H1 (cell line): ENCODE measurements around the gene LRRFIP1. TPM values are rescaled to one million over a fixed set of nuclear protein-coding genes. Genes with fewer than 3 reads are reported as not detected.

Source experiments
- CTCF ChIA-PET: fragments of 300-600 bp; sonication (Branson Sonifier 250); formaldehyde crosslinking; loops from one replicate; lab custom pipeline; 2021; ENCODE audit not compliant: partially characterized antibody; lab: Charles Lee
- POLR2A ChIA-PET: fragments of 300-600 bp; sonication (Branson Sonifier 250); formaldehyde crosslinking; loops from one replicate; lab custom pipeline; 2021; ENCODE audit warnings: inconsistent platforms; ENCODE audit not compliant: partially characterized antibody; lab: Charles Lee
- DNase-seq, 2 experiments: peaks; one replicate each; pipeline versions ENCODE4 v3.0.0 to v3.0.0-alpha.2; 2010 to 2022; ENCODE audit warnings: low spot score in 2 of 2, low read depth in 1 of 2, mixed read lengths in 1 of 2
- FAIRE-seq: peaks from 2 replicates; lab custom pipeline; 2011; peaks lifted over from hg19 to GRCh38; lab: Jason Lieb, UNC
- H2AFZ ChIP-seq: 2 replicates; pipeline ENCODE4 v1.8.1; 2012; ENCODE audit warnings: low read length, inconsistent platforms
- H2AK5ac ChIP-seq: 2 replicates; pipeline ENCODE4 v1.6.1; 2013; ENCODE audit warnings: low read depth, low read length
- H2BK120ac ChIP-seq: replicated peaks from 2 replicates; pipeline ENCODE3; 2013; ENCODE audit warnings: low read depth, low read length, inconsistent platforms
- H2BK12ac ChIP-seq: 2 replicates; pipeline ENCODE4 v1.6.1; 2013; ENCODE audit warnings: low read depth, low read length
- H2BK15ac ChIP-seq: 2 replicates; pipeline ENCODE4 v1.6.1; 2013; ENCODE audit warnings: low read length
- H2BK20ac ChIP-seq: 2 replicates; pipeline ENCODE4 v1.6.1; 2013; ENCODE audit warnings: low read length
- H2BK5ac ChIP-seq: 2 replicates; pipeline ENCODE4 v1.6.1; 2013; ENCODE audit warnings: low read depth, low read length
- H3K14ac ChIP-seq: 2 replicates; pipeline ENCODE4 v1.6.1; 2013; ENCODE audit warnings: inconsistent platforms; ENCODE audit not compliant: insufficient read length
- H3K18ac ChIP-seq: 2 replicates; pipeline ENCODE4 v1.6.1; 2013; ENCODE audit warnings: low read length; ENCODE audit errors: extremely low read depth
- H3K23ac ChIP-seq: 2 replicates; pipeline ENCODE4 v1.6.1; 2013; ENCODE audit warnings: inconsistent platforms; ENCODE audit not compliant: insufficient read length
- H3K23me2 ChIP-seq: 2 replicates; pipeline ENCODE4 v1.6.1; 2013; ENCODE audit warnings: low read depth, low read length
- H3K27ac ChIP-seq: 2 replicates; pipeline ENCODE4 v1.6.1; 2011; ENCODE audit warnings: low read depth, low read length, inconsistent platforms
- H3K27me3 ChIP-seq, 4 experiments: replicated peaks in 1 of 4; 1 replicate in 1 of 4; 2 replicates in 3 of 4; pipeline versions ENCODE4 v1.6.1 to v1.8.1; 2011 to 2013; ENCODE audit warnings: low read length in 3 of 4, mild to moderate bottlenecking in 3 of 4, inconsistent platforms in 2 of 4, mixed read lengths in 2 of 4, moderate library complexity in 1 of 4; ENCODE audit not compliant: control insufficient read depth in 3 of 4, insufficient read depth in 3 of 4; ENCODE audit errors: extremely low read depth in 1 of 4
- H3K36me3 ChIP-seq, 4 experiments: 2 replicates each; pipeline versions ENCODE4 v1.6.1 to v1.8.1; 2011 to 2013; ENCODE audit warnings: mild to moderate bottlenecking in 4 of 4, low read length in 3 of 4, moderate library complexity in 2 of 4, control low read depth in 1 of 4, inconsistent platforms in 1 of 4; ENCODE audit not compliant: insufficient read depth in 4 of 4, control insufficient read depth in 2 of 4
- H3K4ac ChIP-seq: replicated peaks from 2 replicates; pipeline ENCODE3; 2013; ENCODE audit warnings: low read length, low read depth, mixed read lengths, inconsistent platforms; ENCODE audit not compliant: insufficient read length
- H3K4me1 ChIP-seq, 4 experiments: replicated peaks in 1 of 4; 1 replicate in 1 of 4; 2 replicates in 3 of 4; pipeline versions ENCODE4 v1.6.1 to v1.8.1; 2011 to 2013; ENCODE audit warnings: low read length in 3 of 4, inconsistent platforms in 2 of 4, mixed read lengths in 1 of 4; ENCODE audit not compliant: insufficient read depth in 4 of 4, control insufficient read depth in 3 of 4
- H3K4me2 ChIP-seq, 2 experiments: 2 replicates each; pipeline versions ENCODE4 v1.6.1 to v1.8.1; 2011 to 2013; ENCODE audit warnings: low read depth in 2 of 2, low read length in 2 of 2, control low read depth in 1 of 2, inconsistent platforms in 1 of 2, mild to moderate bottlenecking in 1 of 2; ENCODE audit not compliant: insufficient read depth in 1 of 2
- H3K4me3 ChIP-seq, 4 experiments: fragments of 200-600, 300-600 bp in 1 of 4; sonication (generic), shearing (Covaris generic), sonication (Bioruptor Twin) in 1 of 4; 2 replicates each; pipeline versions ENCODE4 v1.5.1 to v1.8.1; 2011 to 2016; ENCODE audit warnings: low read length in 4 of 4, low read depth in 3 of 4, control low read depth in 2 of 4, inconsistent platforms in 2 of 4, mild to moderate bottlenecking in 2 of 4, mixed read lengths in 1 of 4, moderate library complexity in 1 of 4; ENCODE audit not compliant: insufficient read depth in 2 of 4; ENCODE audit errors: extremely low read depth in 1 of 4
- H3K56ac ChIP-seq: replicated peaks from 2 replicates; pipeline ENCODE3; 2013; ENCODE audit warnings: low read depth, mild to moderate bottlenecking, mixed read lengths, low read length, inconsistent platforms; ENCODE audit not compliant: insufficient read length
- H3K79me1 ChIP-seq: 2 replicates; pipeline ENCODE4 v1.6.1; 2013; ENCODE audit warnings: low read depth, low read length, control low read depth
- H3K79me2 ChIP-seq, 2 experiments: 2 replicates each; pipeline versions ENCODE4 v1.6.1 to v1.8.1; 2012 to 2013; ENCODE audit warnings: low read length in 2 of 2, mild to moderate bottlenecking in 2 of 2, inconsistent platforms in 1 of 2; ENCODE audit not compliant: insufficient read depth in 2 of 2, control insufficient read depth in 1 of 2
- H3K9ac ChIP-seq, 4 experiments: replicated peaks in 1 of 4; 1 replicate in 1 of 4; 2 replicates in 3 of 4; pipeline versions ENCODE4 v1.6.1 to v1.8.1; 2011 to 2013; ENCODE audit warnings: low read depth in 3 of 4, low read length in 3 of 4, control low read depth in 2 of 4, mild to moderate bottlenecking in 2 of 4, moderate library complexity in 2 of 4, inconsistent platforms in 1 of 4; ENCODE audit errors: extremely low read depth in 1 of 4
- H3K9me3 ChIP-seq, 2 experiments: 2 replicates each; pipeline versions ENCODE4 v1.6.1 to v1.8.1; 2012 to 2013; ENCODE audit warnings: mild to moderate bottlenecking in 2 of 2, moderate library complexity in 2 of 2, control low read depth in 1 of 2, inconsistent platforms in 1 of 2, low read depth in 1 of 2, low read length in 1 of 2, mixed read lengths in 1 of 2; ENCODE audit not compliant: insufficient read depth in 2 of 2
- H4K20me1 ChIP-seq, 2 experiments: replicated peaks in 1 of 2; 2 replicates each; pipeline versions ENCODE3 to v1.8.1; 2011 to 2013; ENCODE audit warnings: inconsistent platforms in 2 of 2, low read length in 2 of 2, mild to moderate bottlenecking in 1 of 2; ENCODE audit not compliant: insufficient read depth in 2 of 2, control insufficient read depth in 1 of 2
- H4K5ac ChIP-seq: 2 replicates; pipeline ENCODE4 v1.6.1; 2013; ENCODE audit warnings: low read length, low read depth, mixed read lengths, inconsistent platforms; ENCODE audit not compliant: insufficient read length
- H4K8ac ChIP-seq: 2 replicates; pipeline ENCODE4 v1.8.0; 2013; ENCODE audit warnings: mild to moderate bottlenecking, moderate library complexity, low read length, inconsistent platforms; ENCODE audit not compliant: insufficient read depth; ENCODE audit errors: extremely low read depth
- H4K91ac ChIP-seq: replicated peaks from 2 replicates; pipeline ENCODE3; 2013; ENCODE audit warnings: low read length, mixed read lengths, inconsistent platforms; ENCODE audit not compliant: insufficient read length
- CEBPB ChIP-seq: IDR thresholded peaks from 2 replicates; pipeline ENCODE4 v1.6.1; 2012; ENCODE audit warnings: low read depth, low read length
- EGR1 ChIP-seq: IDR thresholded peaks from 2 replicates; pipeline ENCODE4 v1.6.1; 2011; ENCODE audit warnings: low read depth, low read length, borderline replicate concordance
- RXRA ChIP-seq: IDR thresholded peaks from 2 replicates; pipeline ENCODE4 v1.6.1; 2011; ENCODE audit warnings: low read depth, mild to moderate bottlenecking, low read length, moderate library complexity; ENCODE audit not compliant: insufficient read depth
- SP1 ChIP-seq: IDR thresholded peaks from 2 replicates; pipeline ENCODE4 v1.6.1; 2011; ENCODE audit warnings: low read depth, low read length
- TAF7 ChIP-seq: optimal IDR thresholded peaks from 2 replicates; pipeline ENCODE3; 2011; ENCODE audit warnings: low read depth, mild to moderate bottlenecking, inconsistent platforms, low read length, moderate library complexity, borderline replicate concordance
- ZNF274 ChIP-seq: IDR thresholded peaks from 2 replicates; pipeline ENCODE4 v1.7.0; 2012; ENCODE audit warnings: low read length, borderline replicate concordance; ENCODE audit errors: extremely low read depth
- WGBS, 2 experiments: shearing (Covaris generic) in 1 of 2; methylation state at CpG; one replicate each; pipeline versions ENCODE4 v1.1.6 to v1.1.7; 2013 to 2015; ENCODE audit warnings: low lambda C conversion rate in 2 of 2, mixed read lengths in 2 of 2, inconsistent platforms in 1 of 2, low coverage in 1 of 2, missing lambda C conversion rate in 1 of 2; ENCODE audit not compliant: insufficient replicate concordance in 2 of 2, insufficient coverage in 1 of 2, insufficient read length in 1 of 2; ENCODE audit errors: extremely low coverage in 1 of 2, missing lambda C conversion rate in 1 of 2; 5-methylcytosine and 5-hydroxymethylcytosine counted together
- polyA plus RNA-seq, 7 experiments: library from polyadenylated mRNA; depleted of rRNA in 3 of 7; stranded (reverse) in 5 of 7; unstranded in 2 of 7; fragments of >200 nt in 5 of 7; fragments of 200-250 nt in 2 of 7; gene quantifications; 1 replicate in 5 of 7; 2 replicates in 1 of 7; 4 replicates in 1 of 7; pipeline versions ENCODE4 v1.2.1 to v1.2.3, GENCODE V29; 2011 to 2013; ENCODE audit warnings: missing spikeins in 2 of 7, mixed read lengths in 2 of 7
- total RNA-seq: library from RNA; stranded (reverse); fragmentation: NEBNext Ultra II Directional; extraction: Animal tissue kit (Norgen Biotek cat#: 25700); gene quantifications from 2 replicates; pipeline ENCODE4 v1.2.1, GENCODE V29; 2021

The LRRFIP1 gene
- total and polyA plus RNA-seq, 2 of the 8 experiments (the other 6 are each of a cell fraction or from before 2014, with no cell fraction given) = 12.1 to 75.8 TPM

GRCh38 chr2:237643066-237643465, 15.7 kb downstream of the LRRFIP1 start:
- Histone ChIP-seq H3K27me3 (no peaks in the 10 kb centered on the region), H2BK12ac (no peak overlapping the region), H2BK20ac (no peak overlapping the region), H3K36me3 (no peaks in the 10 kb centered on the region; a peak in 2 of 8 replicates), H2BK5ac (no peak overlapping the region), H3K9me3 (peaks cover 0 to 4% of the 10 kb centered on the region in 2 experiments; a peak in 1 of 4 replicates), H3K14ac (no peak overlapping the region), H3K18ac (no peak overlapping the region), H2AK5ac (no peak overlapping the region), H3K23me2 (no peaks in the 10 kb centered on the region), H2BK120ac (no peak overlapping the region), H2AFZ (no peak overlapping the region), H2BK15ac (no peak overlapping the region), H3K4me2 (no peak overlapping the region), H3K9ac (no peak overlapping the region), H4K20me1 (peaks cover 3% of the 10 kb centered on the region in 2 experiments), H3K79me2 (no peaks in the 10 kb centered on the region; a peak in 2 of 4 replicates), H3K23ac (no peak overlapping the region), H3K27ac (no peak overlapping the region), H4K8ac (no peak overlapping the region), H3K79me1 (peaks cover 3% of the 10 kb centered on the region), H4K5ac (no peak overlapping the region), H3K4ac (no peak overlapping the region)
- no peak for FAIRE-seq
- no peak for DNase-seq
- whole genome bisulfite sequencing, 2 experiments = 97% methylated on average over 13 of the region's 13 CpGs; no CpG with 5 or more reads in 1 of the 2 experiments
- CTCF ChIA-PET = interaction anchor here (0.6 to 1.5 kb wide), 3 partner anchors 17 to 134 kb away, joined by 3 to 5 read pairs (median 3); no protein-coding TSS in a partner anchor
- POLR2A ChIA-PET = no interaction called here
- no peak for TF ChIP-seq SP1
- TF ChIP-seq ZNF274 = no peak
- no peak for TF ChIP-seq RXRA
- TF ChIP-seq CEBPB = no peak
- TF ChIP-seq TAF7 = no peak
- TF ChIP-seq EGR1 = no peak
- TF ChIP-seq, all 59 proteins: peak for 0
- Histone ChIP-seq H3K4me1 (no peaks in the 10 kb centered on the region; a peak in 1 of 7 replicates), H3K4me3 (no peak overlapping the region), H3K56ac (no peak overlapping the region), H4K91ac (no peak overlapping the region)
